ENCODE data around the gene PLA2R1.

The PLA2R1 gene

DNA sequence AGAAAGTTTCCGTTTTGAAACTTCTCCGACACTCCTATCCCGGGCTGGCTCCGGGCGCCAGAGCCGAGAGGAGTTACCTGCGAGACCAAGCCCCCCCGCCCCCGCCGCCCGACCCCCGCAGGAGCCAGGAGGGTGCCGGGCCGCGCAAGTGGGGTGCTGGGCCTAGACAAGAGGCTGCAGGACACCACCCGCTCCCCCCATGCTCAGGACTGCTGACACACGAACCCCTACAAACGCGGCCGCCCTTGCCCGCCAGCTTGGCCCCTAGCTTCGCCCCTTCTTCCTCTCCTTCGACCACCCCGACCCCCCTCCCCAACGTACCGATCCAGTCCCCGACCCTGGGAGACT, 497 bp downstream of the PLA2R1 start:
- peaks cover 8% of the 10 kb centered on the region for H3K4me1 ChIP-seq (ENCODE audit: insufficient read depth, low read length)
- peaks cover 48% of the 10 kb centered on the region for H3K27me3 ChIP-seq (ENCODE audit: insufficient read depth, low read length)
- H3K9ac ChIP-seq (ENCODE audit: low read depth, low read length), result peak overlapping the region; percentile 37; the same call in 1 of the 2 replicates
- H3K9me3 ChIP-seq (ENCODE audit: insufficient read depth, low read depth, low read length), result peaks cover 6% of the 10 kb centered on the region; the same call in 1 of the 2 replicates
- H3K4me3 ChIP-seq (ENCODE audit: low read length), result peak overlapping the region; percentile 82; the same call in 1 of the 2 replicates
- H3K27ac ChIP-seq (ENCODE audit: low read length), result no peak overlapping the region
- no peaks in the 10 kb centered on the region for H3K36me3 ChIP-seq (ENCODE audit: insufficient read depth, low read depth, low read length)

DNA sequence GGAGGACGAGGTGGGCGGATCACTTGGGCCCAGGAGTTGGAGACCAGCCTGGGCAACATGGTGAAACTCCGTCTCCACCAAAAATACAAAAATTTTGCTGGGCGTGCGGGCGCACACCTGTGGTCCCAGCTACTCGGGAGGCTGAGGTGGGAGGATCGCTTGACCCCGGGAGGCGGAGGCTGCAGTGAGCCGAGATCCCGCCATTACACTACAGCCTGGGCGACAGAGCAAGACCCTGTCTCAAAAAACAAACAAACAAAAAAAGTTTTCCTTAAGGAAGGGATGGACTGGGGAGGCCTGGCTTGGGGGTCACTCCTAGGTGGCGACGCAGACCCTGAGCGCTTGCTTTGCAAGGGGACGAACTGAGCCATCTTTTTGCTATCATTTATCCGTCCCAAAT, 882 bp downstream of the PLA2R1 start:
- no peaks in the 10 kb centered on the region for H3K36me3 ChIP-seq (ENCODE audit: insufficient read depth, low read depth, low read length)
- H3K9me3 ChIP-seq (ENCODE audit: insufficient read depth, low read depth, low read length), result peaks cover 2% of the 10 kb centered on the region; the same call in 1 of the 2 replicates
- peaks cover 8% of the 10 kb centered on the region for H3K4me1 ChIP-seq (ENCODE audit: insufficient read depth, low read length)
- no peak overlapping the region for H3K9ac ChIP-seq (ENCODE audit: low read depth, low read length)
- no peak overlapping the region for H3K27ac ChIP-seq (ENCODE audit: low read length)
- H3K27me3 ChIP-seq (ENCODE audit: insufficient read depth, low read length), result peaks cover 48% of the 10 kb centered on the region
- H3K4me3 ChIP-seq (ENCODE audit: low read length), result peak overlapping the region; percentile 82; the same call in 1 of the 2 replicates

GRCh38 chr2:160060297-160060696, 2.1 kb downstream of the PLA2R1 start:
- peaks cover 11% of the 10 kb centered on the region for H3K4me1 ChIP-seq (ENCODE audit: insufficient read depth, low read length)
- no peaks in the 10 kb centered on the region for H3K36me3 ChIP-seq (ENCODE audit: insufficient read depth, low read depth, low read length)
- no peak overlapping the region for H3K27ac ChIP-seq (ENCODE audit: low read length)
- H3K4me3 ChIP-seq (ENCODE audit: low read length), result no peak overlapping the region
- no peak overlapping the region for H3K9ac ChIP-seq (ENCODE audit: low read depth, low read length)
- H3K9me3 ChIP-seq (ENCODE audit: insufficient read depth, low read depth, low read length), result no peaks in the 10 kb centered on the region
- peaks cover 48% of the 10 kb centered on the region for H3K27me3 ChIP-seq (ENCODE audit: insufficient read depth, low read length)

- Histone ChIP-seq H3K27ac (ENCODE audit: low read length) (no peak overlapping the region), H3K27me3 (ENCODE audit: insufficient read depth, low read length) (peaks cover 27% of the 10 kb centered on the region), H3K4me1 (ENCODE audit: insufficient read depth, low read length) (peaks cover 7% of the 10 kb centered on the region; the same call in 1 of the 2 replicates)
Observed at GRCh38 chr2:160057356-160057755, 5.1 kb downstream of the PLA2R1 start.

DNA sequence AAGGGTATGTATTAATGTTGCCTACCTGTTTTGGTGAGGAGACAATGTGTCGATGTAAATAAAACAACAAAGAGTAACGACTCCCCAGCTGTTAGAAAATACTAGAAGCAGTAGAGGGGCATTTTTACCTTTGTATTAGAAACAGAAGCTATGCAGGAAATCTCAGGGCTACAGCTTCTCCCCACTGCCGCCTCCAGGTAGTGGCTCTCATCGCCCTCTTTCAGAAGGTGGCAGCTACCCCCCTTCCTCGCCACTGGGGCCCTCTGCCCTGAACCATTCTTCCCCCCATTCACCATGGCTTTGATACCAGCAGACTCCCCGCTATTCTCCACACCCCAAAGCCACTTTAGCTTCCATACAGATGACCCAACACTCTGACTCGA, 6.7 kb downstream of the PLA2R1 start:
- no peak overlapping the region for H3K9ac ChIP-seq (ENCODE audit: low read depth, low read length)
- no peaks in the 10 kb centered on the region for H3K9me3 ChIP-seq (ENCODE audit: insufficient read depth, low read depth, low read length)
- peak overlapping the region; percentile 37; the same call in 1 of the 2 replicates for H3K4me3 ChIP-seq (ENCODE audit: low read length)
- H3K27me3 ChIP-seq (ENCODE audit: insufficient read depth, low read length), result peaks cover 11% of the 10 kb centered on the region
- peaks cover 13% of the 10 kb centered on the region for H3K4me1 ChIP-seq (ENCODE audit: insufficient read depth, low read length)
- H3K27ac ChIP-seq (ENCODE audit: low read length), result no peak overlapping the region
- no peaks in the 10 kb centered on the region for H3K36me3 ChIP-seq (ENCODE audit: insufficient read depth, low read depth, low read length)

More at GRCh38 chr2:160057356-160057755, 5.1 kb downstream of the PLA2R1 start:
- Histone ChIP-seq H3K4me3 (ENCODE audit: low read length) (no peak overlapping the region), H3K36me3 (ENCODE audit: insufficient read depth, low read depth, low read length) (no peaks in the 10 kb centered on the region), H3K9me3 (ENCODE audit: insufficient read depth, low read depth, low read length) (no peaks in the 10 kb centered on the region), H3K9ac (ENCODE audit: low read depth, low read length) (no peak overlapping the region)

GRCh38 chr2:160054984-160055725, 7.3 kb downstream of the PLA2R1 start:
- Histone ChIP-seq H3K9me3 (ENCODE audit: insufficient read depth, low read depth, low read length) (no peaks in the 10 kb centered on the region), H3K9ac (ENCODE audit: low read depth, low read length) (no peak overlapping the region), H3K4me3 (ENCODE audit: low read length) (peak overlapping the region; percentile 37; the same call in 1 of the 2 replicates), H3K36me3 (ENCODE audit: insufficient read depth, low read depth, low read length) (no peaks in the 10 kb centered on the region), H3K4me1 (ENCODE audit: insufficient read depth, low read length) (peaks cover 13% of the 10 kb centered on the region), H3K27ac (ENCODE audit: low read length) (no peak overlapping the region), H3K27me3 (ENCODE audit: insufficient read depth, low read length) (peaks cover 5% of the 10 kb centered on the region; the same call in 1 of the 2 replicates)

DNA sequence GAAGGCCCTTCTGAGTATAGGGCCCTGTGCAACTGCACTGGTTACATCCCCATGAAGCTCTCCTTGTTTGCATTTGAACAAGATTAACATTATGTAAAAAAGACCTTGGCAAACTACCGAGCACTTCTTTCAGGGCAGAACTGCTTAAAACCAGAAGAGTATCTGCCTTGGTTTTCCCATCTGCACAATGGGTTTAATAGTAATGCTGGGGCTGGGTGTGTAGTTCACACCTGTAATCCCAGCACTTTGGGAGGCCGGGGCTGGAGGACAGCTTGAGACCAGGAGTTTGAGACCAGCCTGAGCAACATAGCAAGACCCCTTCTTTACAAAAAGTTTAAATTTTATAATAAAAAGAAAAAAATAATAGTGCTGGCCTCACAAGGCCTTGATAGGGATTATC, 8.5 kb downstream of the PLA2R1 start:
- Histone ChIP-seq H3K9ac (ENCODE audit: low read depth, low read length) (no peak overlapping the region), H3K27ac (ENCODE audit: low read length) (no peak overlapping the region), H3K27me3 (ENCODE audit: insufficient read depth, low read length) (0 out of 2 replicates have a peak, but pooled peaks cover 3% of the 10 kb centered on the region), H3K4me3 (ENCODE audit: low read length) (no peak overlapping the region), H3K9me3 (ENCODE audit: insufficient read depth, low read depth, low read length) (no peaks in the 10 kb centered on the region), H3K4me1 (ENCODE audit: insufficient read depth, low read length) (peaks cover 13% of the 10 kb centered on the region), H3K36me3 (ENCODE audit: insufficient read depth, low read depth, low read length) (no peaks in the 10 kb centered on the region)

DNA sequence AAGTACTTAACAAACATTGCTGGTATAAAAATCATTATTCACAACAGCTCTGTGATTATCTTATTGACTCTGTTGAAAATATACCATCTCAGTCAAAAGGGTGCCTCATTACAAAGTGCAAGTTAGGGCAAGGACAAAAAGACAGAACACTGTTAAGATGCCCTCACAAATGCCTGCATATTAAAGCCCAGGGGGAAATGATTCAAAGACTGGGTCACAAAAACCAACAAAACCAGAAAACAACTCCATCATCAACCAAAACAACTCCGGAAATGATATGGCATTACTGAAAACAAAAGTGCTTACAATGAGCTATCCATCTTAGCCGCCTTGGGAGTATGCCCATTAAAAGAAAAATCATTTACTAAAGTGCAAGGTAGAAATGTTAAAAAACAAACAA, 9.9 kb downstream of the PLA2R1 start:
- H3K27ac ChIP-seq (ENCODE audit: low read length), result no peak overlapping the region

DNA sequence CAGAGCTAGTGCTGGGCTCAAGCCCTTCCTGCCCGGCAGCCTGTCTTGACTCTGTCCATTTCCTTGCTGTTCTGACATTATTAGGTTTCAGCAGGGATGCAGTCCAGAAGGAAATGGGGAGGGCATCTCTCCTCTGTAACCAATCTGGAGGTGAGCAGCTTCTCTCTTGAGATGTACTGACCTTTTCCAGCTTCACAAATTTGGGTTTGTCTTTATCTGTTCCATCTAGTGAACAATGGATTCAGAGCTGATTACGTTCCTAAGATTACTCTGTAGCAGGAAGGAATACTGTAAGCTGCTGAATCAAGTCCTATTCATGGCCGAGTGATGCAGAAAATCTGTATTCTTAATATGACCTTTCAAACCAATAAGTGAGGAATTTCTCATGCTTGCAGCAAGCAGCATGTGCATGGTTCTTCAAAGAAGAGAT, 11.0 kb downstream of the PLA2R1 start:
- H3K27ac ChIP-seq (ENCODE audit: low read length), result no peak overlapping the region
- no peaks in the 10 kb centered on the region for H3K9me3 ChIP-seq (ENCODE audit: insufficient read depth, low read depth, low read length)
- no peak overlapping the region for H3K9ac ChIP-seq (ENCODE audit: low read depth, low read length)
- peaks cover 13% of the 10 kb centered on the region for H3K4me1 ChIP-seq (ENCODE audit: insufficient read depth, low read length)
- no peak overlapping the region for H3K4me3 ChIP-seq (ENCODE audit: low read length)
- no peaks in the 10 kb centered on the region for H3K27me3 ChIP-seq (ENCODE audit: insufficient read depth, low read length)
- no peaks in the 10 kb centered on the region for H3K36me3 ChIP-seq (ENCODE audit: insufficient read depth, low read depth, low read length)

More for the DNA sequence above, 9.9 kb downstream of the PLA2R1 start:
- H3K9me3 ChIP-seq (ENCODE audit: insufficient read depth, low read depth, low read length), result no peaks in the 10 kb centered on the region
- no peak overlapping the region for H3K9ac ChIP-seq (ENCODE audit: low read depth, low read length)
- 0 out of 2 replicates have a peak, but pooled peaks cover 1% of the 10 kb centered on the region for H3K27me3 ChIP-seq (ENCODE audit: insufficient read depth, low read length)
- no peak overlapping the region for H3K4me3 ChIP-seq (ENCODE audit: low read length)
- no peaks in the 10 kb centered on the region for H3K36me3 ChIP-seq (ENCODE audit: insufficient read depth, low read depth, low read length)
- peaks cover 13% of the 10 kb centered on the region for H3K4me1 ChIP-seq (ENCODE audit: insufficient read depth, low read length)

GRCh38 chr2:160050147-160050546, 12.3 kb downstream of the PLA2R1 start:
- Histone ChIP-seq H3K27ac (ENCODE audit: low read length) (no peak overlapping the region), H3K9ac (ENCODE audit: low read depth, low read length) (no peak overlapping the region), H3K4me1 (ENCODE audit: insufficient read depth, low read length) (peaks cover 10% of the 10 kb centered on the region), H3K36me3 (ENCODE audit: insufficient read depth, low read depth, low read length) (no peaks in the 10 kb centered on the region), H3K4me3 (ENCODE audit: low read length) (no peak overlapping the region), H3K9me3 (ENCODE audit: insufficient read depth, low read depth, low read length) (no peaks in the 10 kb centered on the region), H3K27me3 (ENCODE audit: insufficient read depth, low read length) (no peaks in the 10 kb centered on the region)

GRCh38 chr2:160045703-160046210, 16.7 kb downstream of the PLA2R1 start:
- Histone ChIP-seq H3K27ac (ENCODE audit: low read length) (no peak overlapping the region), H3K4me3 (ENCODE audit: low read length) (no peak overlapping the region), H3K36me3 (ENCODE audit: insufficient read depth, low read depth, low read length) (no peaks in the 10 kb centered on the region), H3K4me1 (ENCODE audit: insufficient read depth, low read length) (no peaks in the 10 kb centered on the region), H3K9me3 (ENCODE audit: insufficient read depth, low read depth, low read length) (no peaks in the 10 kb centered on the region), H3K9ac (ENCODE audit: low read depth, low read length) (no peak overlapping the region), H3K27me3 (ENCODE audit: insufficient read depth, low read length) (no peaks in the 10 kb centered on the region)

DNA sequence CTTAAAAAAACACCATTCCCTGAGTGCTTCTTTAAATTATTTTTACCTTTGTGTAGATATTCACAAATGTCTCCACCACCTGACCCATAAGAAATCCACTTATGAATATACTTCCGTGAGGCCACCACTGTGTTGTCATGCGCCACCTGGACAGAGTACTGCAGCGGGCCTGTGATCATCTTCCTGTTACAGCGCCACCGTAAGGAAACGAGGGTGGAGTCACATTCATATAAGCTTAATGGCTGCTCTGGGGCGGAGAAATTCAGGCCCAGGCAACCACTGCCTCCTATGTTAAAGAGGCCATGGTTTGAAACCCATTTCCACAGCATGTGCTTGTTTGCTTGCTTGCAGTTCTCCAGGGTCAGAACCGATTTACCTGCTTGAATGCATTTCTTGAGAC, 17.7 kb downstream of the PLA2R1 start:
- Histone ChIP-seq H3K27me3 (ENCODE audit: insufficient read depth, low read length) (no peaks in the 10 kb centered on the region), H3K9me3 (ENCODE audit: insufficient read depth, low read depth, low read length) (no peaks in the 10 kb centered on the region), H3K36me3 (ENCODE audit: insufficient read depth, low read depth, low read length) (no peaks in the 10 kb centered on the region), H3K9ac (ENCODE audit: low read depth, low read length) (no peak overlapping the region), H3K27ac (ENCODE audit: low read length) (no peak overlapping the region), H3K4me3 (ENCODE audit: low read length) (no peak overlapping the region), H3K4me1 (ENCODE audit: insufficient read depth, low read length) (no peaks in the 10 kb centered on the region; the same call in 1 of the 2 replicates)
